Epithelial cell of esophagus (primary cell): ENCODE measurements around the gene GPR32.
"Not testable (repeated sequence)": the region's sequence is repeated elsewhere in the genome, so short reads cannot be mapped to it uniquely, and the experiment has no call there.

Experiments
- DNase-seq: peaks from one replicate; pipeline ENCODE4 v3.0.0; 2010; ENCODE audit warnings: low read depth
- H3K4me3 ChIP-seq: 2 replicates; pipeline ENCODE4 v1.5.1; 2011; ENCODE audit warnings: mild to moderate bottlenecking, low read length, control low read depth
- TF ChIP-seq, protein P1 (sequence below): IDR thresholded peaks from 2 replicates; pipeline ENCODE4 v1.5.1; 2011; ENCODE audit warnings: low read depth, mild to moderate bottlenecking, low read length, control low read depth, inconsistent platforms; ENCODE audit not compliant: insufficient read depth; ENCODE audit errors: missing control alignments

Gene GPR32

DNA sequence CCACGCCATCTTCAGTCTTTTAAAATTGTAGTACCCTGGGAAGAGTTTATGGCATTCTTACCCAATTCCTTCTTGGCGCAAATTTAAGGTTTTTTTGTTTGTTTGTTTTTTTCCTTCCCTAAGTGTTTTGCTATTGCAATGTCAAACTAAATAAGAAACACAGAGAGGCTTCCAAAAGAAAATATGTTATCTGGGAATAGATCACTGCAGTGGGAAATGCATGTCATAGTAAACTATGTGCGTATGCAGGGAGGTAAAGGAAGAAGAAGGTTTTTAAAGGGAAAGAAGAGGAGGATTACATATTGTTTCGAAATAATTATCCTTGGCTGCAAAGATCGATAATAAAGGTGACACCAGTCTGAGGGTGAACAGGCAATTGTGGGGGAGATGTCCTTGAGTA lies 33.9 kb upstream of the GPR32 start:
- TF ChIP-seq, protein P1, sequence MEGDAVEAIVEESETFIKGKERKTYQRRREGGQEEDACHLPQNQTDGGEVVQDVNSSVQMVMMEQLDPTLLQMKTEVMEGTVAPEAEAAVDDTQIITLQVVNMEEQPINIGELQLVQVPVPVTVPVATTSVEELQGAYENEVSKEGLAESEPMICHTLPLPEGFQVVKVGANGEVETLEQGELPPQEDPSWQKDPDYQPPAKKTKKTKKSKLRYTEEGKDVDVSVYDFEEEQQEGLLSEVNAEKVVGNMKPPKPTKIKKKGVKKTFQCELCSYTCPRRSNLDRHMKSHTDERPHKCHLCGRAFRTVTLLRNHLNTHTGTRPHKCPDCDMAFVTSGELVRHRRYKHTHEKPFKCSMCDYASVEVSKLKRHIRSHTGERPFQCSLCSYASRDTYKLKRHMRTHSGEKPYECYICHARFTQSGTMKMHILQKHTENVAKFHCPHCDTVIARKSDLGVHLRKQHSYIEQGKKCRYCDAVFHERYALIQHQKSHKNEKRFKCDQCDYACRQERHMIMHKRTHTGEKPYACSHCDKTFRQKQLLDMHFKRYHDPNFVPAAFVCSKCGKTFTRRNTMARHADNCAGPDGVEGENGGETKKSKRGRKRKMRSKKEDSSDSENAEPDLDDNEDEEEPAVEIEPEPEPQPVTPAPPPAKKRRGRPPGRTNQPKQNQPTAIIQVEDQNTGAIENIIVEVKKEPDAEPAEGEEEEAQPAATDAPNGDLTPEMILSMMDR = no peak
- H3K4me3 ChIP-seq = no peak overlapping the region
- DNase-seq = no peak

DNA sequence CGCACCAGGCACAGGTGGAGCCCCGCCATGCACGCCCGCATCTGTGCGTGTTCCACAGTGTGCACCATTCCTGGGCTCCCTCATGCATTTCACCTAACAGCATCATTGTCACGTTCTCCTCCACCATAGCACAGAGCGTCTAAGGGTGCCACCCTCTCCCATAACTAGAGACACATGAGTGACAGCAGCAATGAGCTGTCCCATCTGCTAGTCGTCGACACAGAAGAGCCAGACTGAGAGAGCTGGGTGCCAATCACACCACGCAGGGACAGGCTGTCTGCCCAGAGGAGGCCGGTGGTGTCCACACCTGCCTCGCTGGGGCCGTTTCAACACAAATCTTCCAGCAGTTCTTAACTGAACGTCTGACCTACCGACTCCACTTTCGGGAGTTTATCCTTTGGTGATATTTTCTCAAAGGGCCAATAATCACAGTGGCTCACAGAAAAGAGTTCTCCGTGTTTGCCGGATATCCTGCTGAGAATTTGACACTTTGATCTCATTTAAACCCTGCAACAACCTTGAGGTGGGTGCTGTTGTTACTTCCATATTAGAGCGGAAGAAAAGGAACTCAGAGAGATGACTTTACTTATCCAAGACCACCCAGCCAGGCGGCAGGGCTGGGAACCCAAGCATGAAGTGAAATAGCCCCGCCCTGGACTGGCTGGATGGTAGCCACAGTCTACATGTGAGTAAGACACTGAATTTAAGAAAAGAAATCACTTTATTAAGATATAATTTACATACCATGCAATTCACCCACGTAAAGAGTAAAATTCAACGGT lies 30.9 kb upstream of the GPR32 start:
- TF ChIP-seq, protein P1 = no peak
- no peak for DNase-seq
- H3K4me3 ChIP-seq = no peak overlapping the region

DNA sequence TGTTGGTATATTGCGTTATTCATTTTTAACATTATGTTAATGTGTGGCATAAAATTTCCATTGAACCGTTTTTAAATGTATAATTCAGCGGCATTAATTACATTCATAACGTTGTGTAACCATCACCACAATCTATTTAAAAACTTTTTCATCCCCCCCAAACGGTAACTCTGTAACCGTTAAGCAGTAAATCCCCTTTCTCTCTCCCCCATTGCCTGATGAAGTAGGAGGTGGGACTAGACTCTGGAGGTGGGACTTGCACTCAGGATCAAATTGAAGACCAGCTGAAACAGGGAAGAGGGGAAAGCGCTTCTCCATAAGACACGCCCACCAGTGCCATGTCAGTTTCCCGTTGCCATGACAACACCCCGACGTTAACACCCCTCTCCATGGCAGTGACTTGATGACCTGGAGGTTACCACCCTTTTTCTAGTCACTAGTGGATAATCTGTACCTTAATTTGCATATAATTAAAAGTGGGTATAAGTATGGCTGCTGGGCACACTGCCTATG lies 30.3 kb upstream of the GPR32 start:
- TF ChIP-seq, protein P1 = no peak
- no peak overlapping the region for H3K4me3 ChIP-seq
- DNase-seq = no peak

DNA sequence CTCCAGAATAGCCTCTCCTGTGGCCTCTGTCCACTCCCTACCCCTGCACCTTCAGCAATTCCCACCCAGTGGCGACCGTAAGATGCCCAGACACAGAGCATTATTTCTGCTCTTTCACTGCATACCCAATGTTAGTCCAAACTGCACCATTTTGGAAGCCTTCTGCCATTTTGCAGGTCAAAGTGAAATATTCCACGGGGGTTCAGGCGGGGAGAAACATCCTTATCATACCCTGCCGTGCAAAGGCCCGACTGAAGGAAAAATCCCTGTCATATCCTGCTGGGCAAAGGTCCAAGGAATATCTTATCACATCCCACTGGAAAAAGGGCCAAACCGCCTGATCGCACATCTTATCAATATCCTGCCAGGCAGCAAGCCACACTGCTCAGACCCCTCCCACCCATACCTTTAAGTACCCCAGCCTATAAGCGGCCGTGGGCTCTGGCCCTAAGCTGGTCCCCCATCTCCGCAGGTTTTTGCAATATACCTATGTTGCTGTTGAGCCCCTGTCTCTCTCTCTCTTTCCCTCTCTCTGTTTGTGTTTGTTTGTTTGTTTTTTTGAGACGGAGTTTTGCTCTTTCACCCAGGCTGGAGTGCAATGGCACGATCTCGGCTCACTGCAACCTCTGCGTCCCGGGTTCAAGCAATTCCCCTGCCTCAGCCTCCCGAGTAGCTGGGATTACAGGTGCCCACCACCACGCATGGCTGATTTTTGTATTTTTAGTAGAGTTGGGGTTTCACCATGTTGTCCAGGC lies 28.9 kb upstream of the GPR32 start:
- H3K4me3 ChIP-seq = no peak overlapping the region
- no peak for DNase-seq
- TF ChIP-seq, protein P1 = no peak

DNA sequence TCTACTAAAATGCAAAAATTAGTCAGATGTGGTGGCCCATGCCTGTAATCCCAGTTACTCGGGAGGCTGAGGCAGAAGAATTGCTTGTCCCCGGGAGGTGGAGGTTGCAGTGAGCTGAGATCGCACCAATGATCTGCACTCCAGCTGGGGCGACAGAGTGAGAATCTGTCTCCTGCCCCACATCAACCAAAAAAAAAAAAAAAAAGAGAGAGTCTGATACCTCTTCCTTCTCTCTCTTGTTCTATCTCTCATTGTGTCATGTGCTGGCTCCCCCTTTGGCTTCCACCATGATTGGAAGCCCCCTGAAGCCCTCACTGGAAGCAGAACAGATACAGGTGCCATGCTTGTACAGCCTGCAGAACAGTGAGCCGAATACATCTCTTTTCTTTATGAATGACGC lies 26.7 kb upstream of the GPR32 start:
- TF ChIP-seq, protein P1 = no peak
- no peak for DNase-seq
- no peak overlapping the region for H3K4me3 ChIP-seq

DNA sequence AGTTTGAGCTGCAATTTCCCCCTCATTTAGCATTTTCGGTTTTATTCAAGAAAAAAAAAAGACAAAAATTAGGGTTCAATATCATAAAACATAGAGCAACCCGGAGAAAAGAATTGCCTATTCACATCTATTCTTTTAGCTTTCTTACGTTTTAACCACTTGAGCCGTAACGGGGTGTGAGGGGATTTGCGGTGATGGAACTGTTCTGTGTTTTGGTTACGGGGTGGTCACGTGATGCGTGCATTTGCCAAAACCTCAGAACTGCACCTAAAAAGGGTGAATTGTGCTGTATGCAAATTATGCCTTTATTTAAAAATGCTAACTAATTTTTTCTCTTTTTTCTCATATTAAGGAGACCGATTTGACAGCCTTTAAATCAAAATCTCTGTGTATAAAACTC lies 25.0 kb upstream of the GPR32 start:
- TF ChIP-seq, protein P1 = no peak
- H3K4me3 ChIP-seq = no peak overlapping the region
- DNase-seq = no peak

DNA sequence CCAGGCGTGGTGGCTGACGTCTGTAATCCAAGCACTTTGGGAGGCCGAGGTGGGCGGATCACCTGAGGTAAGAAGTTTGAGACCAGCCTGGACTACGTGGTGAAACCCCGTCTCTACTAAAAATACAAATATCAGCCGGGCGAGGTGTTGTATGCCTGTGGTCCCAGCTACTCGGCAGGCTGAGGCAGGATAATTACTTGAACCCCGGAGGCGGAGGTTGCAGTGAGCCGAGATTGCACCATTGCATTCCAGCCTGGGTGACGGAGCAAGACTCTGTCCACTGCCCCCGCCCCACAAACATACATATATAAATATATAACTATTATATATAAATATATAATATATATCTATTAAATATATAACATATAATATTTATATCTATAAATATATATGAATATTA lies 23.1 kb upstream of the GPR32 start:
- not testable (repeated sequence) for DNase-seq, H3K4me3 ChIP-seq
